CD4-positive, alpha-beta T cell treated with Interleukin-2 at 100 ng/mL for 4 hours (primary cell): ENCODE data around the gene MYG1.
A peak's percentile ranks its signal among the peaks of the same experiment; 100 is the strongest.
"Not testable (repeated sequence)": the region's sequence is repeated elsewhere in the genome, so short reads cannot be mapped to it uniquely, and the experiment has no call there.

Experiments used
- DNase-seq: peaks from one replicate; pipeline ENCODE4 v3.0.0-alpha.2; 2020; ENCODE audit warnings: low spot score

The MYG1 gene

GRCh38 chr12:53327435-53328042 is 28.0 kb downstream of the MYG1 start:
- no peak for DNase-seq

DNA sequence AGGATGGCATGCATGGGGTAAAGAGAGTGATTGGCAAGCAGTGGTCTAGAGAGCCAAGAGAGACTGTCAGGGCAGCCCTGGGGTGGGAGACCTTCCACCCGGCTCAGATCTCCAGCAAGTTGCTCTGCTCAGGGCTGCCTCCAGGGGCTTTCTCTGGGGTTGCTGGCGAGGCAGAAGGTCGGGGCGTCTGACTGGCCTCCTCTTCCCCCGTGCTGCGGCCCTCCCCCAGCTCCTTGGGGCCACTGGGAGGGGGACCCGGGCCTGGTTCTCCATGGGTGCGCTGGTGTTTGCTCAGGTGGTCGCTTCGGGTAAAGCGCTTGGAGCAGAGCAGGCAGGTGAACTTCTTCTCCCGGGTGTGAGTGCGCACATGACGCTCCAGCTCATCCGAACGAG is 28.5 kb downstream of the MYG1 start:
- no peak for DNase-seq

GRCh38 chr12:53330671-53331070 is 31.2 kb downstream of the MYG1 start:
- no peak for DNase-seq

DNA sequence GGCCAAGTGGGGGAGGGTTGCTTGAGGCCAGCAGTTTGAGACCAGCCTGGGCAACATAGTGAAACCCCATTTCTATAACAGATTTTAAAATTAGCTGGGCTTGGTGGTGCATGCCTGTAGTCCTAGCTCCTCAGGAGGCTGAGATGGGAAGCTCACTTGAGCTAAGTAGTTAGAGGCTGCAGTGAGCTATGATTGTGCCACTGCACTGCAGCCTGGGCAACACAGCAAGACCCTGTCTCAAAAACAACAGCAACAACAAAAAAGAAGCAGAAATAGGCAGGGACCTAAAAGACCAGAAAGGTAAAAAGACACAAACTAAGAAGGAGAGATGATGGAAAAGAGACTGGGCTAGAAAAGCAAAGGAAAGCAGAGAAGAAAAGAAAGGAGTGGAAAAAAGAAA is 32.8 kb downstream of the MYG1 start:
- not testable (repeated sequence) for DNase-seq

GRCh38 chr12:53332744-53333143 is 33.2 kb downstream of the MYG1 start:
- no peak for DNase-seq

GRCh38 chr12:53333289-53333688 is 33.8 kb downstream of the MYG1 start:
- DNase-seq: no peak

GRCh38 chr12:53333845-53334244 is 34.4 kb downstream of the MYG1 start:
- DNase-seq: no peak

GRCh38 chr12:53334822-53335221 is 35.3 kb downstream of the MYG1 start:
- DNase-seq: no peak

- DNase-seq: no peak
Measured at GRCh38 chr12:53336181-53336681, 36.7 kb downstream of the MYG1 start, which contains the start of gene SP7. Gene SP7, minus strand, starts transcription at chr12:53336354. Its CDS starts 708 bp downstream, at chr12:53335646.

DNA sequence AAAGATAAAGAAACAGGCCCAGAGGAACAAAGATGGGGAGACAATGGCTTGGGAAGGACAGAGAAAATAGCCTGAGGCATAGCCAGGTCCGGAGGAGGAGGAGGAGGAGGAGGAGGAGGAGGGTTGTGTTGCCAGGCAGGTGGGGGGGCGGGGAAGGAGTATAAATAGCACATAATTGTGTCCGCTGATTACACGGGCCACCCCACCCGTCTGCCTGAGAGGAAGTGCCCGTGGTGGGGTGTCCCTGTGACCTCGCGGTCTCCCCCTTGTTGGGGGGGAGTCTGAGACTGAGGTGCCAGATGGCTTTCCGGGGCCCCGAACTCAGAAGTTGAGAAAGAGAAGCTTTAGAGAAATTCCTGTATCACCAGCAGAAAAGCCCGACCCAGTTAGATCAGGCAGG is 38.5 kb downstream of the MYG1 start:
- no peak for DNase-seq

DNA sequence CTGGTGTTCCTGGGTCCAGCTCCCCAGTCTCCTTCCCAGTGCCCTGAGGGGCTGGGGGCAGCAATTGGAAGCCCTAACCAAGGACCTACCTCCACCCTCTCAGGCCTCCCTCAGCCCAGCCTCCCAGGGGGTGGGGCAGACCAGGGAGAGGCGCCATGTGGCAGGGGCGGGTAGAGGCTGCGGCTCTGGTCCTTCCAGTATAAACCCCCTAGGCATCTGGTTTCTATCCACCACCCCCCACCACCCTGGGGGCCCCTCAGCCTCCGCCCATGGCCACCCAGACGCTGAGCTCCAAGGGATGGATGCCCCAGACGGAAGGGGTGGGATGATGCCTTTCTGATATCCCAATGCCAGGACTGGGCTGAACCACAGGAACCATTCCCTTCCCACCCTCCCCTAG is 39.4 kb downstream of the MYG1 start:
- DNase-seq: no peak

- no peak for DNase-seq
Measured at GRCh38 chr12:53340398-53340797, 40.9 kb downstream of the MYG1 start.

DNA sequence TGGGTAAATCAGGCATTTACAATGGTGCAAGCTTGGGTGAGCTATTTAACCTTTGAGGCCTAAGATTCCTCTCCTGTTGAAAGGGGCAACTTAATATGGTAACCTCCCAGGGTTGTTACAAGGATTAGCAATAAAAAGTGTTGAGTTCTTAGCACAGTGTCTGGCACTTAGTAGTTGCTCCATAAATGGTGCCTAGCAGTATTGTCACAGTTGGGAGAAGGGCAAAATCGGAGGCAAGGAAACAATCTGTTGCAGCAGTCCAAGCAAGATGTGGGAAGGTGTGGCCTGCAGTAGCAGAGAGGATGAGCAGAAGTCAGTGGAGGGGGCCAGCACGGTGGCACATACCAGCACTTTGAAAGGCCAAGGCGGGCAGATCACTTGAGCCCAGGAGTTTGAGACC is 44.0 kb downstream of the MYG1 start:
- no peak for DNase-seq

GRCh38 chr12:53343969-53344368 is 44.5 kb downstream of the MYG1 start:
- DNase-seq: no peak

- no peak for DNase-seq
Measured at GRCh38 chr12:53344487-53344823, 45.0 kb downstream of the MYG1 start.

GRCh38 chr12:53344824-53345485 is 45.5 kb downstream of the MYG1 start:
- DNase-seq: peak; percentile 72

DNA sequence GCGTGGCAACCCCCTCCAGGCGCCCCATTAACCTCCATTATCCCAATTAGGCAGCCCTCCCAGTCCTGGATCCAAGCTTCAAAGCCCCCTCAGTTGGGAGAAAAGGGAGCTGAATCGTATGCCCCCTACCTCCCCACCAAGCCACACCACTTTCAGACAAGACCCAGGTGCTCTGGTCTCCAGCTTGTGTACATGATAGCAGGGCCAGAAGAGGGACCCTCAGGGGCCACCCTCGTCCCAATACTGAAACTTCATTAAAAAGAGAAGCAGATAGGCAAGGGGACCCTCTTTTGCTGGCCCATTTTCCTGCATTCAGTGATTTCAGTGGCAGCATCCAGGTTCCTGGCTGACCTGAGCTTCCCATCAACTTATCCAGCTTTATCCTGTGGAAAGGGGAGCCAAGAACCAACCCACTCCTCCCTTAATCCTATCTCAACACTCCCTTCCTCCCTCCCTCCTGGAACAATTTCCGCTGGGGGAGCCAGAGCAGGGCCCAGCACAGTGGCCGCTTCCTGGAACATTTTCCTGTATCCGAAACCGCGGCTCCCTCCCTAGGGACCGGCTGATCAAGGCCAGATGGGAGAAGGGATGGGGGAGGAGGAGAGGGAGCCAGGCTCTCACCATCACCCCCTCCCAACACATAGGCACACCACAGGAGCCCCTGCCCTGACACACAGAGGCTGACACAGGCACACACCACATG is 46.1 kb downstream of the MYG1 start:
- DNase-seq: no peak

GRCh38 chr12:53346491-53346890 is 47.0 kb downstream of the MYG1 start:
- no peak for DNase-seq

DNA sequence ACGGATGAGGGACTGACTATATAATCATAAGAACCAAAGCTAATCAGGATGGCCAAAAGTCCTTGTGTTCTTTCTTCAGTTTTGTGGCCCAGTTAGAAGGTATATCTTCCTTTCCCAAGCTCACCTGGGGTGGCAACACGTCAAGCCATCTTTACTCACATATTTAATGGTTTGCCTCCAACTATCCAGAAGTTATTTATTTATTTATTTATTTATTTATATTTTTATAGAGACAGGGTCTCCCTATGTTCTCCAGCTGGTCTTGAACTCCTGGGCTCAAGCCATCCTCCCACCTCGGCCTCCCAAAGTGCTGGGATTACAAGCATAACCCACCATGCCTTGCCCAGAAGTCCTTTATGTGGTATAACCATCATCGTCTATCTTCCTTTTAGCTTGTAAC is 48.4 kb downstream of the MYG1 start:
- DNase-seq: no peak

DNA sequence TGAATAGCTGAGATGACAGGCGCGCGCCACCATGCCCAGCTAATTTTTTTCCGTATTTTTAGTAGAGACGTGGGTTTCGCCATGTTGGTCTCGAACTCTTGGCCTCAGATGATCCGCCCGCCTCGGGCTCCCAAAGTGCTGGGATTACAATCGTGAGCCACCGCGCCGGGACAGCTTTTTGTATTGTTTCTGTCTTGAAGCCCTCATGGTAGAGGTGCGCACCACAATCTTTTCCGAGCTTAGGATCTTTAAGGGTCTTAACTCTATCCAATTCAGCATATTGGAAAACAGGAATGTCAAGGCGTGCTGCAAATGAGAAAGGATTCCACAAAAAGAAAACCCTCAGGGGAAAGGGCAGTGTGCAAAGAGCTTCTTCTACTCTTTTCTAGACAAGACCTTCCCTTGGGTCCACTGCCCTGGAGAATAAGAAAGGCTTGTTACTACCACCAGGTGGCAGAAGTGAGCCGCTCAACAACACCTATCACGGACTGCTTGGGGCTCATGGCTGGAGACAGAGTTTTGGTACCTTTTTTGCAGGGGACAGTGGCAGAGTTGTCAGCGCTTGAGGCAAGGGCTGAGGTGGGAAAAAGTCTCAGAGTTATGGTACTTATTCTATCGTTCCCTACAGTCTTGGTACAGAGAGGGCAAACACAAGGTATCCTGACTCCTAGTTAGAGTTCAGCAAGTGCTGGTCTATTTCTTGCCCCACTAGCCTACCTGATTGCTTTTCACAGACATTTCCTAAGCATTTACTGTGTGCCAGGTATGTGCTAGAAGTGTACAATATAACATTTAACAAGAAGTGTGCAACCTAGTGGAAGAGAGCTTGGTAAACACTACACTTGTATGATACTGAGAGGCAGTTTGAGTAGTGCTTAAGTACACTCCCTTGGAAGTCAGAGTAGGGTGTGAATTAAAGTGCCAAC is 53.1 kb downstream of the MYG1 start:
- peak; percentile 92 for DNase-seq

DNA sequence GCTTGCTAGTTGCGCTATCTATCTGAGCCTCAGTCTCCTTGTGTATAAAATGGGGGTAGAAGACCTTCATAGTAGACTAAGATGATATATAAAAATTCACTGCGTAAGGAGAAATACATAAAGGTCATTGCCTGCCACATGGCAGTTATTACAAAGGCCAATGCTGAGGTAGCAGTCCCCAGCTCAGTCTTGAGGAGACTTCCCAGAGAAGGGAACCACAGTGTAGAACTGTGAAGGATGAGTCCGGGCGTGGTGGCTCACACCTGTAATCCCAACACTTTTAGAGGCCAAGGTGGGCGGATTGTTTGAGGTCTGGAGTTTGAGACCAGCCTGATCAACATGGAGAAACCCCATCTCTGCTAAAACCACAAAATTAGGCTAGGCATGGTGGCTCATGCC is 53.8 kb downstream of the MYG1 start:
- no peak for DNase-seq

- DNase-seq: no peak
Measured at GRCh38 chr12:53355121-53355520, 55.6 kb downstream of the MYG1 start.
